Transverse colon (tissue), 4 donors: ENCODE results near the gene ABCA4.

Experiments
- EP300 ChIP-seq: sonication (generic); formaldehyde crosslinking; IDR thresholded peaks from one replicate; pipeline ENCODE4 v1.6.1; 2017; ENCODE audit warnings: antibody characterized with exemption, low read depth
- POLR2A ChIP-seq: fragments of 450-650 bp; IDR thresholded peaks from one replicate; pipeline ENCODE4 v1.6.1; 2016; ENCODE audit warnings: antibody characterized with exemption, mild to moderate bottlenecking, moderate library complexity
- POLR2AphosphoS5 ChIP-seq, 3 donors: sonication (generic); formaldehyde crosslinking; IDR thresholded peaks; one replicate each; pipeline ENCODE4 v1.6.1; 2016; ENCODE audit warnings: antibody characterized with exemption in 3 of 3
- TF ChIP-seq, protein P1 (sequence below), 5 experiments: fragments of 200-600 bp in 3 of 5; fragments of 450-650 bp in 2 of 5; sonication (generic) in 3 of 5; IDR thresholded peaks; 1 replicate in 2 of 5; 2 replicates in 3 of 5; pipeline ENCODE4 v1.5.1; 2016 to 2017; ENCODE audit warnings: antibody characterized with exemption in 5 of 5, inconsistent platforms in 3 of 5, mild to moderate bottlenecking in 2 of 5, moderate library complexity in 1 of 5

DNA sequence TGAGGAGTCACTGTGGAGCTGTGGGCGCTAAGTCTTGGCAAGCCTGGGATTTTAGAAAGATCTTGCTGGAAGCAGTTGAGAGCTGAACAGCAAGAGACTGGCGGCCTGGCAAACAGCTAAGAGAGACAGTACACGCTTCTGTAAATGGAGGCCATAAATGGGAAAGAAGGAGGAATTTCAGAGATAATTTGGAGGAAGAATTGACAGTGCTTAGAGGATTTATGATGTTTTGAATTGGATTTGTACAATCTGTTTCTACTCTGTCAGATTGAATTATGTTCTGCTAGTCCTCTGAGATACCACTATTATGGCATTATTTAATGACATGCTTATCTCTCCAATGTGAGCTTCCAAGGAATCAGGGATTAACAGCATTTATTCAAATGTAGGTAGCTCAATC lies 50.1 kb downstream of the ABCA4 start:
- TF ChIP-seq EP300 (no peak), POLR2AphosphoS5 (IDR thresholded peaks at IDR 0.05) (no peak), POLR2A (no peak)
- TF ChIP-seq, protein P1, sequence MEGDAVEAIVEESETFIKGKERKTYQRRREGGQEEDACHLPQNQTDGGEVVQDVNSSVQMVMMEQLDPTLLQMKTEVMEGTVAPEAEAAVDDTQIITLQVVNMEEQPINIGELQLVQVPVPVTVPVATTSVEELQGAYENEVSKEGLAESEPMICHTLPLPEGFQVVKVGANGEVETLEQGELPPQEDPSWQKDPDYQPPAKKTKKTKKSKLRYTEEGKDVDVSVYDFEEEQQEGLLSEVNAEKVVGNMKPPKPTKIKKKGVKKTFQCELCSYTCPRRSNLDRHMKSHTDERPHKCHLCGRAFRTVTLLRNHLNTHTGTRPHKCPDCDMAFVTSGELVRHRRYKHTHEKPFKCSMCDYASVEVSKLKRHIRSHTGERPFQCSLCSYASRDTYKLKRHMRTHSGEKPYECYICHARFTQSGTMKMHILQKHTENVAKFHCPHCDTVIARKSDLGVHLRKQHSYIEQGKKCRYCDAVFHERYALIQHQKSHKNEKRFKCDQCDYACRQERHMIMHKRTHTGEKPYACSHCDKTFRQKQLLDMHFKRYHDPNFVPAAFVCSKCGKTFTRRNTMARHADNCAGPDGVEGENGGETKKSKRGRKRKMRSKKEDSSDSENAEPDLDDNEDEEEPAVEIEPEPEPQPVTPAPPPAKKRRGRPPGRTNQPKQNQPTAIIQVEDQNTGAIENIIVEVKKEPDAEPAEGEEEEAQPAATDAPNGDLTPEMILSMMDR (IDR thresholded peaks at IDR 0.05): no peak
